Heart left ventricle (tissue), 16 donors: ENCODE measurements around the gene ALX1. TPM values are rescaled to one million over a fixed set of nuclear protein-coding genes. Genes with fewer than 3 reads are reported as not detected.

Source experiments
- ATAC-seq, 4 donors: fragments of 200-7000 bp; cut with Tn5 transposase; one replicate each; pipeline ENCODE4 v1.9.1; 2020 to 2022; ENCODE audit warnings: moderate library complexity in 4 of 4, mild to moderate bottlenecking in 3 of 4, moderate number of reproducible peaks in 1 of 4
- DNase-seq, 5 donors: peaks; one replicate each; pipeline ENCODE4 v3.0.0-alpha.2; 2020
- H3K27ac ChIP-seq, 12 donors: fragments of 200-600 bp; sonication (generic) in 4 of 12; one replicate each; pipeline versions ENCODE4 v1.5.0 to v1.8.0; 2016 to 2022; ENCODE audit warnings: mild to moderate bottlenecking in 2 of 12
- H3K27me3 ChIP-seq, 9 donors: fragments of 200-600 bp; sonication (generic) in 2 of 9; one replicate each; pipeline versions ENCODE4 v1.5.1 to v1.8.0; 2016 to 2022; ENCODE audit warnings: mild to moderate bottlenecking in 3 of 9
- H3K36me3 ChIP-seq, 9 donors: fragments of 200-600 bp; sonication (generic) in 2 of 9; one replicate each; pipeline versions ENCODE4 v1.5.0 to v1.8.0; 2018 to 2022; ENCODE audit warnings: mild to moderate bottlenecking in 2 of 9
- H3K4me1 ChIP-seq, 12 donors: fragments of 200-600 bp; sonication (generic) in 4 of 12; one replicate each; pipeline versions ENCODE4 v1.5.0 to v1.8.0; 2016 to 2022; ENCODE audit warnings: mild to moderate bottlenecking in 3 of 12
- H3K4me3 ChIP-seq, 12 donors: fragments of 200-600 bp; sonication (generic) in 4 of 12; one replicate each; pipeline versions ENCODE4 v1.5.0 to v1.8.0; 2017 to 2022; ENCODE audit warnings: mild to moderate bottlenecking in 9 of 12, moderate library complexity in 4 of 12
- H3K9me3 ChIP-seq, 12 donors: fragments of 200-600 bp; sonication (generic) in 4 of 12; one replicate each; pipeline versions ENCODE4 v1.5.0 to v1.8.0; 2016 to 2022; ENCODE audit warnings: mild to moderate bottlenecking in 1 of 12
- CTCF ChIP-seq, 12 donors: fragments of 200-600 bp; sonication (generic) in 4 of 12; IDR thresholded peaks; one replicate each; pipeline versions ENCODE4 v1.5.0 to v1.8.0; 2018 to 2022; ENCODE audit warnings: antibody characterized with exemption in 12 of 12, mild to moderate bottlenecking in 5 of 12
- POLR2A ChIP-seq, 2 donors: fragments of 450-650 bp; IDR thresholded peaks; one replicate each; pipeline ENCODE4 v1.6.1; 2017; ENCODE audit warnings: antibody characterized with exemption in 2 of 2, mild to moderate bottlenecking in 2 of 2, moderate library complexity in 2 of 2
- WGBS, 4 donors: extraction: QIAGEN DNeasy Blood & Tissue Kit in 2 of 4; methylation state at CpG; one replicate each; pipeline versions ENCODE4 v1.1.5 to v1.1.7; 2013 to 2018; 5-methylcytosine and 5-hydroxymethylcytosine counted together
- intact Hi-C, 10 donors: fragments of 100-400 bp; cut with DNase I; formaldehyde crosslinking; loops; one replicate each; pipeline versions ENCODE4 v1.11.1 to v1.14.2; 2022
- polyA plus RNA-seq, 2 donors: library from polyadenylated mRNA; stranded (reverse); fragments of 200-250 nt; gene quantifications; one replicate each; pipeline ENCODE4 v1.2.3, GENCODE V29; 2013
- total RNA-seq, 9 donors: library from RNA; depleted of rRNA in 2 of 9; stranded (reverse); fragments of >200 nt in 2 of 9; fragmentation: NEBNext Ultra II Directional in 3 of 9; extraction: Animal tissue kit (Norgen Biotek cat#: 25700) in 3 of 9; gene quantifications; one replicate each; pipeline versions ENCODE4 v1.1.0 to v1.2.4, GENCODE V29; 2016 to 2023
- donor health status: ischemic (EF 13 %, LVEDD 7.1; RV severe dilation, severe dysfunction).
- donor health status: healthy with polysubstance abuse.
- donor health status: DM: no; HTN: yes; CAD: no.
- donor health status: DM: no; HTN: no; CAD: no.
- donor health status: ischemic (EF 25% LVEDD 6.9; RV normal size, moderate dysfunction).
- donor health status: ischemic (EF 25% LVEDD 5.7; RV mildly dilated, moderate dysfunction).
- donor health status: healthy.
- donor health status: DM: yes; HTN: yes; CAD: no.
- donor health status: ischemic (EF 35%, LVEDD 5.7; RV mildly dilated, moderate dysfunction).
- donor health status: nonischemic (EF 11% LVEDD 7.7; RV severe dilation, severe dysfunction).
- donor health status: DM: yes; HTN: yes; CAD: no.
- donor health status: PGD.
- donor health status: ischemic (EF 29% LVEDD 5.4; RV normal size, mild dysfunction).
- donor health status: nonischemic (EF 23%, LVEDD 6.1; RV moderate dilation, normal function).

The ALX1 gene
- total and polyA plus RNA-seq, 11 donors: not detected

GRCh38 chr12:85299053-85299452, 19.0 kb downstream of the ALX1 start:
- H3K4me3 ChIP-seq: no peak overlapping the region
- 38 to 46% (median 40%) methylated on average over 2 of the region's 2 CpGs for WGBS, 4 donors
- no peak overlapping the region for H3K27ac ChIP-seq
- ATAC-seq (no peak), DNase-seq (no peak)
- TF ChIP-seq CTCF (IDR thresholded peaks at IDR 0.05): no peak
- no peak for TF ChIP-seq POLR2A (IDR thresholded peaks at IDR 0.05)
- no peaks in the 10 kb centered on the region for H3K4me1 ChIP-seq
- no peaks in the 10 kb centered on the region for H3K9me3 ChIP-seq
- no peaks in the 10 kb centered on the region for H3K36me3 ChIP-seq
- intact Hi-C loops: no loop called here
- H3K27me3 ChIP-seq: peaks cover 0 to 20% (median 0%) of the 10 kb centered on the region in 9 donors

GRCh38 chr12:85301051-85301450, 21.0 kb downstream of the ALX1 start:
- H3K4me1 ChIP-seq: no peaks in the 10 kb centered on the region
- 63 to 74% (median 68%) methylated on average over 7 of the region's 7 CpGs for WGBS, 4 donors
- TF ChIP-seq CTCF (IDR thresholded peaks at IDR 0.05) (no peak), POLR2A (IDR thresholded peaks at IDR 0.05) (no peak)
- H3K27me3 ChIP-seq: peaks cover 0 to 17% (median 0%) of the 10 kb centered on the region in 9 donors
- no peak overlapping the region for H3K27ac ChIP-seq
- no peak for ATAC-seq
- no peak for DNase-seq
- no peaks in the 10 kb centered on the region for H3K36me3 ChIP-seq
- no peaks in the 10 kb centered on the region for H3K9me3 ChIP-seq
- H3K4me3 ChIP-seq: no peak overlapping the region
- intact Hi-C loops: no loop called here

- intact Hi-C loops: no loop called here
- H3K4me1 ChIP-seq: no peaks in the 10 kb centered on the region
Observed at GRCh38 chr12:85308374-85308773, 28.4 kb downstream of the ALX1 start.

GRCh38 chr12:85309125-85309566, 29.1 kb downstream of the ALX1 start:
- no peak for ATAC-seq
- WGBS, 4 donors: 37 to 50% (median 39%) methylated on average over 5 of the region's 5 CpGs

More at GRCh38 chr12:85308374-85308773, 28.4 kb downstream of the ALX1 start:
- 43 to 61% (median 53%) methylated on average over 5 of the region's 5 CpGs for WGBS, 4 donors
- H3K27me3 ChIP-seq: peaks cover 0 to 18% (median 0%) of the 10 kb centered on the region in 9 donors
- H3K27ac ChIP-seq: no peak overlapping the region
- TF ChIP-seq POLR2A (IDR thresholded peaks at IDR 0.05) (no peak), CTCF (IDR thresholded peaks at IDR 0.05) (no peak)
- ATAC-seq (no peak), DNase-seq (no peak)
- H3K36me3 ChIP-seq: no peaks in the 10 kb centered on the region
- H3K4me3 ChIP-seq: no peak overlapping the region
- no peaks in the 10 kb centered on the region for H3K9me3 ChIP-seq

More at GRCh38 chr12:85309125-85309566, 29.1 kb downstream of the ALX1 start:
- no peak for DNase-seq
- TF ChIP-seq POLR2A (IDR thresholded peaks at IDR 0.05) (no peak), CTCF (IDR thresholded peaks at IDR 0.05) (no peak)
- H3K4me3 ChIP-seq: no peak overlapping the region
- no peak overlapping the region for H3K27ac ChIP-seq
- peaks cover 0 to 18% (median 0%) of the 10 kb centered on the region in 9 donors for H3K27me3 ChIP-seq
- intact Hi-C loops: no loop called here
- H3K36me3 ChIP-seq: no peaks in the 10 kb centered on the region
- H3K9me3 ChIP-seq: no peaks in the 10 kb centered on the region
- H3K4me1 ChIP-seq: no peaks in the 10 kb centered on the region
